ENCODE results near the gene OR2B6.

The OR2B6 gene

GRCh38 chr6:27962506-27962905 lies 5.5 kb downstream of the OR2B6 start:
- no peak for DNase-seq
- peaks cover 10% of the 10 kb centered on the region for H3K27me3 Mint-ChIP-seq (ENCODE audit: low read depth, poor library complexity)
- H3K36me3 Mint-ChIP-seq (ENCODE audit: low read depth) = no peaks in the 10 kb centered on the region
- no peak overlapping the region for H3K4me3 Mint-ChIP-seq
- no peak overlapping the region for H3K27ac Mint-ChIP-seq
- TF ChIP-seq, protein P1, sequence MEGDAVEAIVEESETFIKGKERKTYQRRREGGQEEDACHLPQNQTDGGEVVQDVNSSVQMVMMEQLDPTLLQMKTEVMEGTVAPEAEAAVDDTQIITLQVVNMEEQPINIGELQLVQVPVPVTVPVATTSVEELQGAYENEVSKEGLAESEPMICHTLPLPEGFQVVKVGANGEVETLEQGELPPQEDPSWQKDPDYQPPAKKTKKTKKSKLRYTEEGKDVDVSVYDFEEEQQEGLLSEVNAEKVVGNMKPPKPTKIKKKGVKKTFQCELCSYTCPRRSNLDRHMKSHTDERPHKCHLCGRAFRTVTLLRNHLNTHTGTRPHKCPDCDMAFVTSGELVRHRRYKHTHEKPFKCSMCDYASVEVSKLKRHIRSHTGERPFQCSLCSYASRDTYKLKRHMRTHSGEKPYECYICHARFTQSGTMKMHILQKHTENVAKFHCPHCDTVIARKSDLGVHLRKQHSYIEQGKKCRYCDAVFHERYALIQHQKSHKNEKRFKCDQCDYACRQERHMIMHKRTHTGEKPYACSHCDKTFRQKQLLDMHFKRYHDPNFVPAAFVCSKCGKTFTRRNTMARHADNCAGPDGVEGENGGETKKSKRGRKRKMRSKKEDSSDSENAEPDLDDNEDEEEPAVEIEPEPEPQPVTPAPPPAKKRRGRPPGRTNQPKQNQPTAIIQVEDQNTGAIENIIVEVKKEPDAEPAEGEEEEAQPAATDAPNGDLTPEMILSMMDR (IDR thresholded peaks at IDR 0.05) = no peak
- H3K4me1 Mint-ChIP-seq = peaks cover 5% of the 10 kb centered on the region
- no peaks in the 10 kb centered on the region for H3K9me3 Mint-ChIP-seq

GRCh38 chr6:27966044-27966443 lies 9.0 kb downstream of the OR2B6 start:
- DNase-seq = no peak
- no peaks in the 10 kb centered on the region for H3K36me3 Mint-ChIP-seq (ENCODE audit: low read depth)
- TF ChIP-seq, protein P1 (IDR thresholded peaks at IDR 0.05) = no peak
- no peaks in the 10 kb centered on the region for H3K4me1 Mint-ChIP-seq
- H3K9me3 Mint-ChIP-seq = peaks cover 13% of the 10 kb centered on the region
- H3K4me3 Mint-ChIP-seq = no peak overlapping the region
- no peak overlapping the region for H3K27ac Mint-ChIP-seq
- H3K27me3 Mint-ChIP-seq (ENCODE audit: low read depth, poor library complexity) = peaks cover 7% of the 10 kb centered on the region

- peaks cover 17% of the 10 kb centered on the region for H3K9me3 Mint-ChIP-seq
- no peaks in the 10 kb centered on the region for H3K4me1 Mint-ChIP-seq
- H3K27ac Mint-ChIP-seq = no peak overlapping the region
- no peaks in the 10 kb centered on the region for H3K36me3 Mint-ChIP-seq (ENCODE audit: low read depth)
- DNase-seq = no peak
- H3K27me3 Mint-ChIP-seq (ENCODE audit: low read depth, poor library complexity) = peaks cover 7% of the 10 kb centered on the region
- TF ChIP-seq, protein P1 (IDR thresholded peaks at IDR 0.05) = no peak
- H3K4me3 Mint-ChIP-seq = no peak overlapping the region
Measured at GRCh38 chr6:27966816-27967426, 9.9 kb downstream of the OR2B6 start.

DNA sequence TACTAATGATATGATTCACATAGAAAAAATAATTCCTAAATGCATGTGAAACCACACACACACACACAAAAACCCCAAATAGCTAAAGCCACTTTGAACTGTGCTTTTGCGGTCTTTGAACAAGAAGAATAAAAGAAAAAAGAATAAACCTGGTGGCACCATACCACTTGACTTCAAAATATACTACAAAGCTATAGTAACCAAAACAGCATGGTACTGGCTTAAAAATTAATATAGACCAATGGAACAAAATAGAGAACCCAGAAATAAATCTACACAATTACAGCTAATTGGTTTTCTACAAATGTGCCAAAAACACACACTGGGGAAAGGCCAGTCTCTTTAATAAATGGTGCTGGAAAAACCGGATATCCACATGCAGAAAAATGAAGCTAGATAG lies 13.4 kb downstream of the OR2B6 start:
- Mint-ChIP-seq H3K27me3 (ENCODE audit: low read depth, poor library complexity) (peaks cover 18% of the 10 kb centered on the region), H3K4me1 (no peaks in the 10 kb centered on the region), H3K27ac (no peak overlapping the region), H3K36me3 (ENCODE audit: low read depth) (no peaks in the 10 kb centered on the region), H3K4me3 (no peak overlapping the region), H3K9me3 (peaks cover 20% of the 10 kb centered on the region)
- TF ChIP-seq, protein P1 (IDR thresholded peaks at IDR 0.05) = no peak
- DNase-seq = no peak

- no peak for DNase-seq
- peaks cover 23% of the 10 kb centered on the region for H3K27me3 Mint-ChIP-seq (ENCODE audit: low read depth, poor library complexity)
- no peak overlapping the region for H3K27ac Mint-ChIP-seq
- H3K36me3 Mint-ChIP-seq (ENCODE audit: low read depth) = no peaks in the 10 kb centered on the region
- TF ChIP-seq, protein P1 (IDR thresholded peaks at IDR 0.05) = no peak
- H3K4me3 Mint-ChIP-seq = no peak overlapping the region
- H3K9me3 Mint-ChIP-seq = peaks cover 20% of the 10 kb centered on the region
- no peaks in the 10 kb centered on the region for H3K4me1 Mint-ChIP-seq
Measured at GRCh38 chr6:27972750-27973149, 15.7 kb downstream of the OR2B6 start.

GRCh38 chr6:27977387-27977786 lies 20.3 kb downstream of the OR2B6 start:
- H3K4me3 Mint-ChIP-seq = no peak overlapping the region
- H3K36me3 Mint-ChIP-seq (ENCODE audit: low read depth) = no peaks in the 10 kb centered on the region
- DNase-seq = no peak
- TF ChIP-seq, protein P1 (IDR thresholded peaks at IDR 0.05) = no peak
- no peak overlapping the region for H3K27ac Mint-ChIP-seq
- H3K4me1 Mint-ChIP-seq = no peaks in the 10 kb centered on the region
- H3K9me3 Mint-ChIP-seq = peaks cover 3% of the 10 kb centered on the region
- peaks cover 30% of the 10 kb centered on the region for H3K27me3 Mint-ChIP-seq (ENCODE audit: low read depth, poor library complexity)
